H9 (cell line): ENCODE results near the gene FAM3C. TPM values are rescaled to one million over a fixed set of nuclear protein-coding genes. Genes with fewer than 3 reads are reported as not detected.

Source experiments
- DNase-seq: peaks from one replicate; pipeline ENCODE4 v3.0.0-alpha.2; 2017
- H2AFZ ChIP-seq: one replicate; pipeline ENCODE4 v1.6.1; 2013; ENCODE audit warnings: mild to moderate bottlenecking, low read length, control low read depth, moderate library complexity
- H2AK5ac ChIP-seq: 2 replicates; pipeline ENCODE4 v1.6.1; 2013; ENCODE audit warnings: low read length, control low read depth, mixed read lengths; ENCODE audit not compliant: insufficient read length
- H2BK120ac ChIP-seq: one replicate; pipeline ENCODE4 v1.6.1; 2013; ENCODE audit warnings: low read depth, mild to moderate bottlenecking, low read length, control low read depth, inconsistent platforms; ENCODE audit not compliant: poor library complexity, severe bottlenecking
- H2BK12ac ChIP-seq: 2 replicates; pipeline ENCODE4 v1.6.1; 2013; ENCODE audit warnings: low read length, control low read depth, mixed read lengths, low read depth; ENCODE audit not compliant: insufficient read length
- H2BK15ac ChIP-seq: 2 replicates; pipeline ENCODE4 v1.6.1; 2013; ENCODE audit warnings: low read depth, low read length, control low read depth
- H2BK20ac ChIP-seq: one replicate; pipeline ENCODE4 v1.6.1; 2013; ENCODE audit warnings: low read depth, mild to moderate bottlenecking, low read length, control low read depth, inconsistent platforms; ENCODE audit not compliant: poor library complexity, severe bottlenecking
- H2BK5ac ChIP-seq: 2 replicates; pipeline ENCODE4 v1.6.1; 2013; ENCODE audit warnings: low read length, control low read depth, mixed read lengths; ENCODE audit not compliant: insufficient read length
- H3K14ac ChIP-seq: 2 replicates; pipeline ENCODE4 v1.6.1; 2013; ENCODE audit warnings: low read length, control low read depth; ENCODE audit not compliant: insufficient read depth
- H3K18ac ChIP-seq: 2 replicates; pipeline ENCODE4 v1.6.1; 2013; ENCODE audit warnings: low read depth, mild to moderate bottlenecking, mixed read lengths, low read length, control low read depth; ENCODE audit not compliant: insufficient read length
- H3K23ac ChIP-seq: 2 replicates; pipeline ENCODE4 v1.6.1; 2013; ENCODE audit warnings: low read length, control low read depth, mixed read lengths, low read depth; ENCODE audit not compliant: insufficient read length
- H3K23me2 ChIP-seq: 2 replicates; pipeline ENCODE4 v1.6.1; 2013; ENCODE audit warnings: low read depth, mild to moderate bottlenecking, mixed read lengths, low read length, control low read depth; ENCODE audit not compliant: insufficient read length, poor library complexity, severe bottlenecking
- H3K27ac ChIP-seq: 2 replicates; pipeline ENCODE4 v1.5.1; 2013; ENCODE audit warnings: low read length, control low read depth, mixed read lengths, low read depth; ENCODE audit not compliant: insufficient read length
- H3K27me3 ChIP-seq: 2 replicates; pipeline ENCODE4 v1.6.1; 2013; ENCODE audit warnings: low read length, control low read depth, inconsistent platforms; ENCODE audit not compliant: insufficient read depth
- H3K4ac ChIP-seq: 2 replicates; pipeline ENCODE4 v1.6.1; 2013; ENCODE audit warnings: low read depth, mild to moderate bottlenecking, control low read depth, inconsistent platforms, low read length, moderate library complexity
- H3K4me1 ChIP-seq: 2 replicates; pipeline ENCODE4 v1.6.1; 2013; ENCODE audit warnings: low read length, control low read depth, inconsistent platforms; ENCODE audit not compliant: insufficient read depth
- H3K4me2 ChIP-seq: 2 replicates; pipeline ENCODE4 v1.6.1; 2013; ENCODE audit warnings: low read length, control low read depth, mixed read lengths; ENCODE audit not compliant: insufficient read length, insufficient read depth
- H3K56ac ChIP-seq: 2 replicates; pipeline ENCODE4 v1.6.1; 2013; ENCODE audit warnings: low read depth, mild to moderate bottlenecking, mixed read lengths, low read length, control low read depth; ENCODE audit not compliant: insufficient read length
- H3K79me1 ChIP-seq: 2 replicates; pipeline ENCODE4 v1.6.1; 2013; ENCODE audit warnings: low read depth, mild to moderate bottlenecking, moderate library complexity, low read length, control low read depth, inconsistent platforms; ENCODE audit not compliant: insufficient read depth, poor library complexity, severe bottlenecking
- H3K79me2 ChIP-seq: 2 replicates; pipeline ENCODE4 v1.6.1; 2013; ENCODE audit warnings: low read length, control low read depth, inconsistent platforms; ENCODE audit not compliant: insufficient read depth
- H3K9ac ChIP-seq: 2 replicates; pipeline ENCODE4 v1.6.1; 2013; ENCODE audit warnings: low read length, control low read depth, mixed read lengths; ENCODE audit not compliant: insufficient read length; ENCODE audit errors: extremely low read depth
- H3K9me3 ChIP-seq: one replicate; pipeline ENCODE4 v1.6.1; 2013; ENCODE audit warnings: low read depth, low read length, inconsistent platforms; ENCODE audit not compliant: control insufficient read depth
- H3T11ph ChIP-seq: one replicate; pipeline ENCODE4 v1.6.1; 2013; ENCODE audit warnings: mild to moderate bottlenecking, low read length, control low read depth, inconsistent platforms
- H4K20me1 ChIP-seq: one replicate; pipeline ENCODE4 v1.6.1; 2013; ENCODE audit not compliant: control insufficient read depth, insufficient read length, insufficient read depth
- H4K5ac ChIP-seq: 2 replicates; pipeline ENCODE4 v1.6.1; 2013; ENCODE audit warnings: low read depth, mild to moderate bottlenecking, mixed read lengths, low read length, control low read depth; ENCODE audit not compliant: insufficient read length
- H4K8ac ChIP-seq: replicated peaks from 2 replicates; pipeline ENCODE4 v1.6.1; 2013; ENCODE audit warnings: low read length, control low read depth, mixed read lengths, low read depth; ENCODE audit not compliant: insufficient read length
- H4K91ac ChIP-seq: 2 replicates; pipeline ENCODE4 v1.6.1; 2013; ENCODE audit warnings: low read depth, mild to moderate bottlenecking, moderate library complexity, mixed read lengths, low read length, control low read depth; ENCODE audit not compliant: insufficient read length
- H3K27ac Mint-ChIP-seq, 3 experiments: 2 replicates in 2 of 3; 3 replicates in 1 of 3; pipeline ENCODE4 v1.8.0; 2020 to 2021; ENCODE audit warnings: mixed read lengths in 3 of 3, mild to moderate bottlenecking in 1 of 3, moderate library complexity in 1 of 3
- H3K27me3 Mint-ChIP-seq: 2 replicates; pipeline ENCODE4 v1.8.0; 2021; ENCODE audit warnings: low read depth, mild to moderate bottlenecking, moderate library complexity, mixed read lengths
- H3K36me3 Mint-ChIP-seq, 3 experiments: 2 replicates in 2 of 3; 3 replicates in 1 of 3; pipeline ENCODE4 v1.8.0; 2020 to 2021; ENCODE audit warnings: low read depth in 3 of 3, mixed read lengths in 3 of 3; ENCODE audit not compliant: insufficient read depth in 1 of 3
- H3K4me1 Mint-ChIP-seq, 2 experiments: 2 replicates each; pipeline ENCODE4 v1.8.0; 2020; ENCODE audit warnings: mixed read lengths in 2 of 2
- H3K4me3 Mint-ChIP-seq, 2 experiments: 2 replicates in 1 of 2; 3 replicates in 1 of 2; pipeline ENCODE4 v1.8.0; 2020 to 2021; ENCODE audit warnings: mild to moderate bottlenecking in 2 of 2, mixed read lengths in 2 of 2, moderate library complexity in 1 of 2
- H3K9me3 Mint-ChIP-seq, 2 experiments: 2 replicates in 1 of 2; 3 replicates in 1 of 2; pipeline ENCODE4 v1.8.0; 2020; ENCODE audit warnings: mild to moderate bottlenecking in 2 of 2, mixed read lengths in 2 of 2, moderate library complexity in 1 of 2
- CTCF ChIP-seq: fragments of 200-600 bp; sonication (generic); conservative IDR thresholded peaks from 3 replicates; pipeline ENCODE4 v1.8.0; 2021; ENCODE audit warnings: antibody characterized with exemption, mild to moderate bottlenecking
- WGBS: extraction: QIAGEN DNeasy Blood & Tissue Kit; methylation state at CpG from one replicate; pipeline ENCODE4 v1.1.7; 2013; ENCODE audit warnings: missing lambda C conversion rate, low lambda C conversion rate, mixed read lengths; ENCODE audit not compliant: insufficient read length; ENCODE audit errors: extremely low coverage; 5-methylcytosine and 5-hydroxymethylcytosine counted together
- total RNA-seq: library from RNA; stranded (reverse); gene quantifications from 2 replicates; pipeline ENCODE4 v1.2.1, GENCODE V29; 2021

FAM3C gene
- total RNA-seq, 1 experiment from 2014 or later, result 64.5 TPM

- Histone ChIP-seq H2AFZ (no peak overlapping the region), H4K91ac (no peak overlapping the region), H2BK120ac (no peak overlapping the region), H4K5ac (no peak overlapping the region), H3K9me3 (no peaks in the 10 kb centered on the region), H3K56ac (no peak overlapping the region), H3K79me1 (no peaks in the 10 kb centered on the region), H4K8ac (no peak overlapping the region), H2BK20ac (no peak overlapping the region), H2BK12ac (no peak overlapping the region), H3K18ac (no peak overlapping the region), H3K14ac (no peak overlapping the region), H2BK15ac (no peak overlapping the region), H3K4me2 (no peak overlapping the region), H2AK5ac (no peak overlapping the region), H3T11ph (no peak overlapping the region), H4K20me1 (no peaks in the 10 kb centered on the region), H3K23me2 (no peaks in the 10 kb centered on the region), H3K23ac (no peak overlapping the region), H3K4ac (no peak overlapping the region), H3K79me2 (peaks cover 10% of the 10 kb centered on the region; the same call in 1 of the 2 replicates), H3K9ac (no peak overlapping the region), H3K27me3 (no peaks in the 10 kb centered on the region), H3K27ac (no peak overlapping the region), H3K4me1 (no peaks in the 10 kb centered on the region), H2BK5ac (no peak overlapping the region)
- Mint-ChIP-seq H3K4me1 (peaks cover 8 to 10% of the 10 kb centered on the region in 2 experiments), H3K27ac (no peak overlapping the region), H3K4me3 (no peak overlapping the region), H3K36me3 (peaks cover 2 to 6% (median 5%) of the 10 kb centered on the region in 3 experiments; a peak in 3 of 7 replicates), H3K9me3 (no peaks in the 10 kb centered on the region), H3K27me3 (no peaks in the 10 kb centered on the region)
- no peak for TF ChIP-seq CTCF
- WGBS, result no CpG with 5 or more reads among the region's 2 CpGs
- DNase-seq, result no peak
These were observed 12.7 kb downstream of the FAM3C start for GRCh38 chr7:121383235-121383910.
